Type B pancreatic cell (in vitro differentiated cells): Measurements from ENCODE around the gene NANOS2. TPM values are rescaled to one million over a fixed set of nuclear protein-coding genes. Genes with fewer than 3 reads are reported as not detected.

ENCODE experiments used
- DNase-seq: peaks from one replicate; pipeline ENCODE4 v3.0.0; 2021; ENCODE audit warnings: mixed read lengths; ENCODE audit not compliant: unreplicated experiment; ENCODE audit errors: extremely low spot score
- H3K27ac Mint-ChIP-seq: 2 replicates; pipeline ENCODE4 v1.8.0; 2021; ENCODE audit warnings: mild to moderate bottlenecking, mixed read lengths
- H3K27me3 Mint-ChIP-seq: 2 replicates; pipeline ENCODE4 v1.8.0; 2021; ENCODE audit warnings: mixed read lengths
- H3K36me3 Mint-ChIP-seq: 2 replicates; pipeline ENCODE4 v1.8.0; 2021; ENCODE audit warnings: mixed read lengths
- H3K4me1 Mint-ChIP-seq: one replicate; pipeline ENCODE4 v1.8.0; 2021; ENCODE audit warnings: mixed read lengths; ENCODE audit not compliant: unreplicated experiment
- H3K4me3 Mint-ChIP-seq: 2 replicates; pipeline ENCODE4 v1.8.0; 2021; ENCODE audit warnings: mild to moderate bottlenecking, mixed read lengths
- H3K9me3 Mint-ChIP-seq: 2 replicates; pipeline ENCODE4 v1.8.0; 2021; ENCODE audit warnings: mixed read lengths
- CTCF ChIP-seq: fragments of 200-600 bp; sonication (generic); conservative IDR thresholded peaks from 2 replicates; pipeline ENCODE4 v1.5.0; 2021; ENCODE audit warnings: antibody characterized with exemption, mild to moderate bottlenecking
- total RNA-seq: library from RNA; stranded (reverse); gene quantifications from 2 replicates; pipeline ENCODE4 v1.2.1, GENCODE V29; 2021; ENCODE audit warnings: low replicate concordance

NANOS2 gene
- total RNA-seq, 1 donor from 2014 or later, result not detected

DNA sequence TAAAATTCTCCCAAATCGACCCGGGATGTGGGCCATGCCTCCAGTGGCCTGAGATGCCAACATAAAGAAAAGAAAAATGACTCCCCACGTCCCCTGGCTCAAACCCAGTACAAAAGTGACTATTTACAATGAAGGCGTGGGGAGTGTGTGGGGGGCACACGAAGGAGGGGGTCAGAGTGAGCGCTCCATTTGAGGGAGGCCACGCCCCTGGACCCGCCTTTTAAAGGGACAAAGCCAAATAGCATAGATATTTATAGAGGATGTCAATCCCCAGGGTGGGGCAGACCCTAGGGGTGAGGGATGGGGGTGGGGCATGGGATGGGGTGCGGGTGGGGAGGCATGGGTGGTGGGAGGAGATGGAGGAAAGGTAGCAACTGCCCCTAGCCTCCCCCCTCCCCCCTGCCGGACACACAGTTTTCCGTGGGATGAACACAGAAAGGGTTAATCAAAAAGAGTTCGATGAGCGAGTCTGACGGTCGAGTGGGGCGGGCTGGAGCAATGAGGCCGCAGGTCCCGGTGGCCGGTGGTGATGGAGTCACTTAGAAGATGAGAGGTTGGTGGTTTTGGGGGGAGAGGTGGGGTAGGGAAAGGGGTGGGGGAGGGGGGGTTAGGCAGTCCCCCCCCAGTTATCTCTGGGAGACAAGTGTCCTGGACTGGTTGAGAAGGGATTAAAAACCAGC is 20.1 kb upstream of the NANOS2 start:
- peaks cover 76% of the 10 kb centered on the region for H3K27me3 Mint-ChIP-seq

DNA sequence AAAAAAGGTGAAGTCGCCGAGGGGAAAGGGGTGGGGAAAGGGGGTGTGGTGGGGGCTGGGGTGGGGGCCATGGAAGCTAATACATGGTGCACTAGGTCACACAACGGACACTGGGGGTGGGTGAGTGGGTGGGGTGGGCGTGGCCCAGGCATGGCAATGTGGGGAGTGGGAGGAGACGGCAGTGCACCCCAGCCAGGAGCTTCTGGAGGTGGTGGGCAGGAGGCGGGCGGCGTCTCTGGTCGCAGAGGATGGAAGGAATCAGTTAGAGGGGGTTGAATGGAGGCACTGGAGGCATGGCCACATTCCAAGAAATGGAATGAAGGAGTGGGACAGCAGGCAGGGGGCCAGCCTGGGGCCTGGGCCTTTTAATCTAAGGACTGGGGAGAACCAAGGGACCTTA is 19.2 kb upstream of the NANOS2 start:
- peaks cover 72% of the 10 kb centered on the region for H3K27me3 Mint-ChIP-seq
- no peak overlapping the region for H3K27ac Mint-ChIP-seq
- no peaks in the 10 kb centered on the region for H3K36me3 Mint-ChIP-seq
- no peak for DNase-seq
- no peaks in the 10 kb centered on the region for H3K4me1 Mint-ChIP-seq
- no peak overlapping the region for H3K4me3 Mint-ChIP-seq
- no peaks in the 10 kb centered on the region for H3K9me3 Mint-ChIP-seq
- TF ChIP-seq CTCF, result no peak

More for the DNA sequence above, 20.1 kb upstream of the NANOS2 start:
- Mint-ChIP-seq H3K36me3 (no peaks in the 10 kb centered on the region), H3K4me3 (no peak overlapping the region), H3K27ac (no peak overlapping the region), H3K9me3 (no peaks in the 10 kb centered on the region), H3K4me1 (no peaks in the 10 kb centered on the region)
- no peak for TF ChIP-seq CTCF
- no peak for DNase-seq

- no peak for TF ChIP-seq CTCF
- no peak overlapping the region for H3K4me3 Mint-ChIP-seq
- H3K9me3 Mint-ChIP-seq, result no peaks in the 10 kb centered on the region
- peaks cover 53% of the 10 kb centered on the region for H3K27me3 Mint-ChIP-seq
- DNase-seq, result no peak
- H3K4me1 Mint-ChIP-seq, result peaks cover 4% of the 10 kb centered on the region
- H3K27ac Mint-ChIP-seq, result no peak overlapping the region
- no peaks in the 10 kb centered on the region for H3K36me3 Mint-ChIP-seq
Measured at GRCh38 chr19:45931055-45931454, 16.5 kb upstream of the NANOS2 start.

- H3K36me3 Mint-ChIP-seq, result no peaks in the 10 kb centered on the region
- DNase-seq, result no peak
- H3K4me1 Mint-ChIP-seq, result peaks cover 4% of the 10 kb centered on the region
- H3K4me3 Mint-ChIP-seq, result no peak overlapping the region
- H3K9me3 Mint-ChIP-seq, result no peaks in the 10 kb centered on the region
- no peak for TF ChIP-seq CTCF
- H3K27me3 Mint-ChIP-seq, result peaks cover 42% of the 10 kb centered on the region
- no peak overlapping the region for H3K27ac Mint-ChIP-seq
Measured at GRCh38 chr19:45929247-45929646, 14.7 kb upstream of the NANOS2 start.

GRCh38 chr19:45927565-45928261 is 13.1 kb upstream of the NANOS2 start:
- Mint-ChIP-seq H3K27ac (peak overlapping the region; percentile 17), H3K4me3 (peak overlapping the region; percentile 40), H3K36me3 (no peaks in the 10 kb centered on the region), H3K4me1 (peaks cover 4% of the 10 kb centered on the region), H3K9me3 (no peaks in the 10 kb centered on the region), H3K27me3 (peaks cover 34% of the 10 kb centered on the region)
- DNase-seq, result peak; percentile 88
- peak; percentile 26 for TF ChIP-seq CTCF
